ENCODE measurements around the gene SLC16A6. TPM values are rescaled to one million over a fixed set of nuclear protein-coding genes. Genes with fewer than 3 reads are reported as not detected.
A peak's percentile ranks its signal among the peaks of the same experiment; 100 is the strongest.

The SLC16A6 gene
- total RNA-seq, 1 experiment from 2014 or later = 4.8 TPM

DNA sequence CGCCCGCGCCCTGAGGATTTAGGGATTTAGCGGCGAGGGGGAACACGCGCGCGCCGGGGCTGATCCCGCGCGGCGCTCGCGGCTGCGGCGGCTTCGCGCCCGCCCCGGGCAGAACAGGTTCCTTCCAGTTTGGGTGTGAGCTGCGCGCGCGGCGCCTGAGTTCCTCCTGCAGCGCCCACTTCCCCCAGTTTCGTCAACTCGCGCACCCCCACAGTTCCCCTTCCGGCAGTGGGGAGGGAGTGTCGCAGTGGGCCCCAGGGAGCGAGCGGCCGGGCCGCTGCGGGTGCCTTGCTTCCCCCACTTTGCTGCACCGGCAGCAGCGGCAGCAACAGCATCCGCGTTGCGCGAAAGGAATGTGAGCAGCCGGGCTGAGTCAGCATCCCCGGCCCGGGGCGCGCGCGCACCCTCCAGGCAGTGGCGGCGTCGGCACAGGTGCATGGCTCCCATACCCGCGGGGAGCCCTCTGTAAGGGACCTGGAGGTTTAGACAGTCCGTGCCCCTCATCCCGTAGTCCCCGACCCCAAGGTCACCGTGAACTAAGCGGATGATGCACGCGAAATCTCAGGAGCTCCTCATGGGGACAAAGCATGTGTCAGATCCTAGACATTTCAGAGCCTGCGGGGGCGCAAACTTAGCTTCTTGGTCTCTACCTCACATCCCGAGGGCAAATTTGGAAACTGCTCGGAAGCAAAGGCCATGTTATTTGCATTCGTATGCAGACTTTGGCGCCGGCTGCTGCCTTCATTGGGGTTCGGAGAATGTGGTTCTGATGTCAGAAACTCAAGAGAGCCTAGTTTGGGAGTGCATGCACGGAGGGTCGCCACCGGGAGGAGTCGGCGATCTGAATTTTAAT, 1.1 kb upstream of the SLC16A6 start:
- no TSS peak for BruUV-seq (replicated peaks)

More for the DNA sequence above, 1.1 kb upstream of the SLC16A6 start:
- peak overlapping the region; percentile 70 for H2AFZ ChIP-seq (ENCODE audit: low read depth, low read length, poor library complexity, severe bottlenecking)
- peak; percentile 77 for ATAC-seq
- no peaks in the 10 kb centered on the region for H3K27me3 ChIP-seq (ENCODE audit: insufficient read depth, low read length)
- 0 out of 2 replicates have a peak, but pooled peaks cover 12% of the 10 kb centered on the region for H3K79me2 ChIP-seq (ENCODE audit: insufficient read depth, low read length)
- peak overlapping the region; percentile 60 to 74 for H3K4me3 ChIP-seq (replicated peaks in 1 of 2; ENCODE audit: low read depth in 1 of 2, low read length in 2 of 2)
- no peaks in the 10 kb centered on the region for H4K20me1 ChIP-seq (ENCODE audit: insufficient read depth)
- TF ChIP-seq, protein P1, sequence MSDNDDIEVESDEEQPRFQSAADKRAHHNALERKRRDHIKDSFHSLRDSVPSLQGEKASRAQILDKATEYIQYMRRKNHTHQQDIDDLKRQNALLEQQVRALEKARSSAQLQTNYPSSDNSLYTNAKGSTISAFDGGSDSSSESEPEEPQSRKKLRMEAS (IDR thresholded peaks at IDR 0.05) = peak; percentile 89
- peak; percentile 18; the same call in 1 of the 2 replicates for TF ChIP-seq FOSL1 (IDR thresholded peaks at IDR 0.05; ENCODE audit: low read depth)
- TF ChIP-seq ZFX (IDR thresholded peaks at IDR 0.05) = no peak; the same call in 1 of the 2 replicates
- TF ChIP-seq POLR2AphosphoS5 (IDR thresholded peaks at IDR 0.05; ENCODE audit: low read depth, low read length) = peak; percentile 70
- TF ChIP-seq POLR2A (IDR thresholded peaks at IDR 0.05; ENCODE audit: borderline replicate concordance, extremely low read depth, insufficient read depth, insufficient read length) = peak; percentile 46
- TF ChIP-seq JUND (IDR thresholded peaks at IDR 0.05) = no peak
- TF ChIP-seq EZH2phosphoT487 (IDR thresholded peaks at IDR 0.05; ENCODE audit: borderline replicate concordance) = no peak
- TF ChIP-seq, protein P2, sequence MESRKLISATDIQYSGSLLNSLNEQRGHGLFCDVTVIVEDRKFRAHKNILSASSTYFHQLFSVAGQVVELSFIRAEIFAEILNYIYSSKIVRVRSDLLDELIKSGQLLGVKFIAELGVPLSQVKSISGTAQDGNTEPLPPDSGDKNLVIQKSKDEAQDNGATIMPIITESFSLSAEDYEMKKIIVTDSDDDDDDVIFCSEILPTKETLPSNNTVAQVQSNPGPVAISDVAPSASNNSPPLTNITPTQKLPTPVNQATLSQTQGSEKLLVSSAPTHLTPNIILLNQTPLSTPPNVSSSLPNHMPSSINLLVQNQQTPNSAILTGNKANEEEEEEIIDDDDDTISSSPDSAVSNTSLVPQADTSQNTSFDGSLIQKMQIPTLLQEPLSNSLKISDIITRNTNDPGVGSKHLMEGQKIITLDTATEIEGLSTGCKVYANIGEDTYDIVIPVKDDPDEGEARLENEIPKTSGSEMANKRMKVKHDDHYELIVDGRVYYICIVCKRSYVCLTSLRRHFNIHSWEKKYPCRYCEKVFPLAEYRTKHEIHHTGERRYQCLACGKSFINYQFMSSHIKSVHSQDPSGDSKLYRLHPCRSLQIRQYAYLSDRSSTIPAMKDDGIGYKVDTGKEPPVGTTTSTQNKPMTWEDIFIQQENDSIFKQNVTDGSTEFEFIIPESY (IDR thresholded peaks at IDR 0.05; ENCODE audit: extremely low read depth, insufficient replicate concordance, low read length) = no peak
- TF ChIP-seq, protein P3, sequence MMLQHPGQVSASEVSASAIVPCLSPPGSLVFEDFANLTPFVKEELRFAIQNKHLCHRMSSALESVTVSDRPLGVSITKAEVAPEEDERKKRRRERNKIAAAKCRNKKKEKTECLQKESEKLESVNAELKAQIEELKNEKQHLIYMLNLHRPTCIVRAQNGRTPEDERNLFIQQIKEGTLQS (IDR thresholded peaks at IDR 0.05) = no peak
- peak; percentile 66 for TF ChIP-seq EGR1 (IDR thresholded peaks at IDR 0.05; ENCODE audit: low read depth)
- TF ChIP-seq ELF1 (IDR thresholded peaks at IDR 0.05; ENCODE audit: borderline replicate concordance, low read depth) = no peak
- TF ChIP-seq TCF7L2 (IDR thresholded peaks at IDR 0.05; ENCODE audit: borderline replicate concordance, extremely low read depth, insufficient read depth, insufficient read length) = peak; percentile 71
- TF ChIP-seq YY1 (IDR thresholded peaks at IDR 0.05; ENCODE audit: extremely low read depth, insufficient replicate concordance, low read depth, low read length) = peak; percentile 48
- TF ChIP-seq SP1 (IDR thresholded peaks at IDR 0.05; ENCODE audit: low read depth) = no peak
- TF ChIP-seq SIN3A (IDR thresholded peaks at IDR 0.05; ENCODE audit: low read depth) = peak; percentile 62
- peak; percentile 70 for TF ChIP-seq RAD21 (IDR thresholded peaks at IDR 0.05; ENCODE audit: low read depth)
- TF ChIP-seq, protein P4, sequence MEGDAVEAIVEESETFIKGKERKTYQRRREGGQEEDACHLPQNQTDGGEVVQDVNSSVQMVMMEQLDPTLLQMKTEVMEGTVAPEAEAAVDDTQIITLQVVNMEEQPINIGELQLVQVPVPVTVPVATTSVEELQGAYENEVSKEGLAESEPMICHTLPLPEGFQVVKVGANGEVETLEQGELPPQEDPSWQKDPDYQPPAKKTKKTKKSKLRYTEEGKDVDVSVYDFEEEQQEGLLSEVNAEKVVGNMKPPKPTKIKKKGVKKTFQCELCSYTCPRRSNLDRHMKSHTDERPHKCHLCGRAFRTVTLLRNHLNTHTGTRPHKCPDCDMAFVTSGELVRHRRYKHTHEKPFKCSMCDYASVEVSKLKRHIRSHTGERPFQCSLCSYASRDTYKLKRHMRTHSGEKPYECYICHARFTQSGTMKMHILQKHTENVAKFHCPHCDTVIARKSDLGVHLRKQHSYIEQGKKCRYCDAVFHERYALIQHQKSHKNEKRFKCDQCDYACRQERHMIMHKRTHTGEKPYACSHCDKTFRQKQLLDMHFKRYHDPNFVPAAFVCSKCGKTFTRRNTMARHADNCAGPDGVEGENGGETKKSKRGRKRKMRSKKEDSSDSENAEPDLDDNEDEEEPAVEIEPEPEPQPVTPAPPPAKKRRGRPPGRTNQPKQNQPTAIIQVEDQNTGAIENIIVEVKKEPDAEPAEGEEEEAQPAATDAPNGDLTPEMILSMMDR (IDR thresholded peaks at IDR 0.05 in 2 of 3, conservative IDR thresholded peaks at IDR 0.05 in 1 of 3; ENCODE audit: borderline replicate concordance in 1 of 3, insufficient read depth in 1 of 3, low read depth in 2 of 3, low read length in 2 of 3) = peak in 1 of 3 experiments; percentile 35; a peak in 1 of 6 replicates
- TF ChIP-seq SRF (IDR thresholded peaks at IDR 0.05; ENCODE audit: low read depth) = no peak
- no peak for TF ChIP-seq EZH2 (IDR thresholded peaks at IDR 0.05)
- H3K4me2 ChIP-seq (ENCODE audit: low read length) = peak overlapping the region; percentile 96
- H3K27ac ChIP-seq (ENCODE audit: low read depth, low read length) = peak overlapping the region; percentile 92
- peak overlapping the region; percentile 87 for H3K9ac ChIP-seq (ENCODE audit: low read length)
- RAD21 ChIA-PET (ENCODE audit: low non-redundant PET in 1 of 2, low total read pairs in 2 of 2, uncharacterized antibody in 2 of 2, unreplicated experiment in 2 of 2) = interaction anchor here in 1 of 2 experiments (0.6 to 1.8 kb wide), 2 partner anchors 107 to 395 kb away, joined by 5 to 7 read pairs; no protein-coding TSS in a partner anchor
- intact Hi-C loops (cut with micrococcal nuclease) = loop anchor here (2.0 kb wide), 1 partner anchor 89 kb away; no protein-coding TSS in a partner anchor
- no peaks in the 10 kb centered on the region for H3K9me3 ChIP-seq (ENCODE audit: control insufficient read depth in 1 of 2, insufficient read depth in 1 of 2, low read depth in 1 of 2, low read length in 2 of 2)
- peaks cover 56 to 78% of the 10 kb centered on the region in 2 experiments for H3K4me1 ChIP-seq (ENCODE audit: control insufficient read depth in 1 of 2, insufficient read depth in 2 of 2, low read length in 2 of 2)
- H3K36me3 ChIP-seq (ENCODE audit: control insufficient read depth in 1 of 2, insufficient read depth in 2 of 2, low read length in 2 of 2) = no peaks in the 10 kb centered on the region
- no peaks in the 10 kb centered on the region for H3K9me2 ChIP-seq (ENCODE audit: insufficient read depth)
- CTCF ChIA-PET = interaction anchor here (1.2 to 1.9 kb wide), 3 partner anchors 29 to 145 kb away, joined by 4 to 7 read pairs (median 4); no protein-coding TSS in a partner anchor
- peak; percentile 63 for DNase-seq (ENCODE audit: low read depth, low spot score)
- POLR2A ChIA-PET = interaction anchor here (1.0 to 1.6 kb wide), 11 partner anchors 12 to 166 kb away, joined by 3 to 8 read pairs (median 3); partner anchors contain the start of genes AMZ2 and WIPI1
